ENCODE data around the gene GSDMA. TPM values are rescaled to one million over a fixed set of nuclear protein-coding genes. Genes with fewer than 3 reads are reported as not detected.

The GSDMA gene
- total and polyA plus RNA-seq, 2 donors from 2014 or later: 0.47 to 0.80 TPM

- H3K9me3 ChIP-seq (ENCODE audit: control insufficient read depth in 2 of 3, insufficient read depth in 1 of 3, low read length in 3 of 3): no peaks in the 10 kb centered on the region
- intact Hi-C loops (cut with DNase I): no loop called here
- FAIRE-seq (no peak), DNase-seq (no peak)
- no peak overlapping the region for H3K4me3 ChIP-seq (ENCODE audit: low read length in 3 of 3)
- H3K36me3 ChIP-seq (ENCODE audit: control insufficient read depth in 2 of 3, insufficient read depth in 3 of 3, low read length in 3 of 3): peaks cover 34 to 86% (median 72%) of the 10 kb centered on the region in 3 donors
- H3K4me1 ChIP-seq (ENCODE audit: control insufficient read depth in 2 of 3, insufficient read depth in 2 of 3, low read depth in 1 of 3, low read length in 3 of 3): no peaks in the 10 kb centered on the region
- H3K9ac ChIP-seq (ENCODE audit: low read length in 3 of 3): no peak overlapping the region
- H3K27ac ChIP-seq (ENCODE audit: low read depth in 2 of 2, low read length in 2 of 2): no peak overlapping the region
- TF ChIP-seq CTCF (IDR thresholded peaks at IDR 0.05; ENCODE audit: borderline replicate concordance, extremely low read depth, insufficient read depth): no peak
- no peaks in the 10 kb centered on the region for H3K27me3 ChIP-seq (ENCODE audit: control insufficient read depth, insufficient read depth, low read length)
Observed at GRCh38 chr17:39988206-39988810, 25.5 kb downstream of the GSDMA start.

- H3K9me3 ChIP-seq (ENCODE audit: control insufficient read depth in 2 of 3, insufficient read depth in 1 of 3, low read length in 3 of 3): no peaks in the 10 kb centered on the region
- no peaks in the 10 kb centered on the region for H3K27me3 ChIP-seq (ENCODE audit: control insufficient read depth, insufficient read depth, low read length)
- H3K9ac ChIP-seq (ENCODE audit: low read length in 3 of 3): no peak overlapping the region
- FAIRE-seq: no peak
- peaks cover 20 to 79% (median 57%) of the 10 kb centered on the region in 3 donors for H3K36me3 ChIP-seq (ENCODE audit: control insufficient read depth in 2 of 3, insufficient read depth in 3 of 3, low read length in 3 of 3)
- H3K27ac ChIP-seq (ENCODE audit: low read depth in 2 of 2, low read length in 2 of 2): no peak overlapping the region
- no peak for TF ChIP-seq CTCF (IDR thresholded peaks at IDR 0.05; ENCODE audit: borderline replicate concordance, extremely low read depth, insufficient read depth)
- intact Hi-C loops (cut with DNase I): no loop called here
- H3K4me1 ChIP-seq (ENCODE audit: control insufficient read depth in 2 of 3, insufficient read depth in 2 of 3, low read depth in 1 of 3, low read length in 3 of 3): no peaks in the 10 kb centered on the region
- no peak for DNase-seq
- no peak overlapping the region for H3K4me3 ChIP-seq (ENCODE audit: low read length in 3 of 3)
Observed at GRCh38 chr17:39994448-39994847, 31.6 kb downstream of the GSDMA start.

DNA sequence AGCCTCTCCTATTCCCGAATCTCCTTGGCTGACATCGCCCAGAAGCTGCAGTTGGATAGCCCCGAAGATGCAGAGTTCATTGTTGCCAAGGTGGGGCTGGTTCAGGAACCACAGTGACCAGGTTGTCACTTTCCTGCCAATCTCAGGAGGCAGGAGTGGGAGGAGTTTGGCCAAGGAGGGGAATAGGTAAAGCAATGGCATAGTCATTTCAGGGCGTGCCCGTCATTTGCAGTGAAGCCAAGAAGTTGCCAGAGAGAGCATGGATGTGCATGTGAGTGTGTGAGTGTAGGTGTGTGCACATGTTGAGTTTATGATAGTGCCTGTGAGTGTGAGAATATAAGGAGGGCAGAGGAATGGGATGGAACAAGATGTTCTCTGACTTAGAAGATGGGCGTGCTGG lies 32.6 kb downstream of the GSDMA start:
- FAIRE-seq: no peak
- Histone ChIP-seq H3K27me3 (ENCODE audit: control insufficient read depth, insufficient read depth, low read length) (no peaks in the 10 kb centered on the region), H3K4me3 (ENCODE audit: low read length in 3 of 3) (no peak overlapping the region), H3K9me3 (ENCODE audit: control insufficient read depth in 2 of 3, insufficient read depth in 1 of 3, low read length in 3 of 3) (no peaks in the 10 kb centered on the region), H3K27ac (ENCODE audit: low read depth in 2 of 2, low read length in 2 of 2) (no peak overlapping the region), H3K4me1 (ENCODE audit: control insufficient read depth in 2 of 3, insufficient read depth in 2 of 3, low read depth in 1 of 3, low read length in 3 of 3) (no peaks in the 10 kb centered on the region), H3K36me3 (ENCODE audit: control insufficient read depth in 2 of 3, insufficient read depth in 3 of 3, low read length in 3 of 3) (peaks cover 16 to 69% (median 48%) of the 10 kb centered on the region in 3 donors), H3K9ac (ENCODE audit: low read length in 3 of 3) (no peak overlapping the region)
- intact Hi-C loops (cut with DNase I): no loop called here
- no peak for TF ChIP-seq CTCF (IDR thresholded peaks at IDR 0.05; ENCODE audit: borderline replicate concordance, extremely low read depth, insufficient read depth)
- DNase-seq: no peak

- H3K27ac ChIP-seq (ENCODE audit: low read depth in 2 of 2, low read length in 2 of 2): no peak overlapping the region
- H3K4me3 ChIP-seq (ENCODE audit: low read length in 3 of 3): no peak overlapping the region
- H3K9me3 ChIP-seq (ENCODE audit: control insufficient read depth in 2 of 3, insufficient read depth in 1 of 3, low read length in 3 of 3): no peaks in the 10 kb centered on the region
- H3K36me3 ChIP-seq (ENCODE audit: control insufficient read depth in 2 of 3, insufficient read depth in 3 of 3, low read length in 3 of 3): peaks cover 13 to 62% (median 48%) of the 10 kb centered on the region in 3 donors
- FAIRE-seq (no peak), DNase-seq (no peak)
- H3K9ac ChIP-seq (ENCODE audit: low read length in 3 of 3): no peak overlapping the region
- TF ChIP-seq CTCF (IDR thresholded peaks at IDR 0.05; ENCODE audit: borderline replicate concordance, extremely low read depth, insufficient read depth): no peak
- H3K4me1 ChIP-seq (ENCODE audit: control insufficient read depth in 2 of 3, insufficient read depth in 2 of 3, low read depth in 1 of 3, low read length in 3 of 3): no peaks in the 10 kb centered on the region
- H3K27me3 ChIP-seq (ENCODE audit: control insufficient read depth, insufficient read depth, low read length): no peaks in the 10 kb centered on the region
- intact Hi-C loops (cut with DNase I): no loop called here
Observed at GRCh38 chr17:39996162-39996561, 33.4 kb downstream of the GSDMA start.
